Right atrium auricular region (tissue), 2 donors: Measurements from ENCODE around the gene C6orf163. TPM values are rescaled to one million over a fixed set of nuclear protein-coding genes. Genes with fewer than 3 reads are reported as not detected.
A peak's percentile ranks its signal among the peaks of the same experiment; 100 is the strongest.

Experiments
- DNase-seq: peaks from one replicate; pipeline ENCODE4 v3.0.0-alpha.2; 2019; ENCODE audit warnings: low spot score
- H3K27ac ChIP-seq, 2 donors: fragments of 200-600 bp; sonication (generic); 1 replicate in 1 of 2; 2 replicates in 1 of 2; pipeline ENCODE4 v1.5.1; 2016 to 2019
- H3K27me3 ChIP-seq, 2 donors: fragments of 200-600 bp; sonication (generic); one replicate each; pipeline versions ENCODE4 v1.5.1 to v1.6.0; 2017 to 2019
- H3K36me3 ChIP-seq: fragments of 200-600 bp; sonication (generic); one replicate; pipeline ENCODE4 v1.5.1; 2016
- H3K4me1 ChIP-seq, 2 donors: fragments of 200-600 bp; sonication (generic); one replicate each; pipeline versions ENCODE4 v1.5.1 to v1.6.0; 2017 to 2019
- H3K4me3 ChIP-seq, 2 donors: fragments of 200-600 bp; sonication (generic); 1 replicate in 1 of 2; 2 replicates in 1 of 2; pipeline ENCODE4 v1.5.1; 2017 to 2019; ENCODE audit warnings: mild to moderate bottlenecking in 1 of 2, moderate library complexity in 1 of 2
- H3K9me3 ChIP-seq, 2 donors: fragments of 200-600 bp; sonication (generic); one replicate each; pipeline ENCODE4 v1.5.1; 2019
- total RNA-seq, 2 donors: library from RNA; depleted of rRNA; stranded (reverse); fragments of >200 nt; gene quantifications; one replicate each; pipeline ENCODE4 v1.1.0, GENCODE V29; 2016
- TF ChIP-seq, protein P1 (sequence below), 2 donors: fragments of 200-600 bp; sonication (generic); IDR thresholded peaks; one replicate each; pipeline ENCODE4 v1.5.1; 2019; ENCODE audit warnings: antibody characterized with exemption in 2 of 2

Gene C6orf163
- total RNA-seq, 2 donors from 2014 or later: 1.5 TPM

DNA sequence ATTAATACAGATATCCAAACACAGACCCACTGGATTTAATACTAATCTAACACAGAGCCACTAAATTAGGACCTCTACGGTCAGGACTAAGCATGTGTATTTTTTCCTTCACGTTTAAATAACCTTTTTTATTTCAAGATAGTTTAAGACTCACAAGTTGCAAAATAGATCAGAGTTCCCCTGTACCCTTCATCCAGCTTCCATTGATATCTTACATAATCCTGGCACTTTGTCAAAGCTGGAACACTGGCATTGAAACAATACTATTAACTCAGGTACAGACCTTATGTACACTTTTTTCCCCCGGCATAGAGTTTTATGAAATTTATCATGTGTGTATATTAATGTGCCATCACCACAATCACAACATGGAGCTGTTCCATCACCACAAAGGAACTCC lies 2.1 kb downstream of the C6orf163 start:
- TF ChIP-seq, protein P1, sequence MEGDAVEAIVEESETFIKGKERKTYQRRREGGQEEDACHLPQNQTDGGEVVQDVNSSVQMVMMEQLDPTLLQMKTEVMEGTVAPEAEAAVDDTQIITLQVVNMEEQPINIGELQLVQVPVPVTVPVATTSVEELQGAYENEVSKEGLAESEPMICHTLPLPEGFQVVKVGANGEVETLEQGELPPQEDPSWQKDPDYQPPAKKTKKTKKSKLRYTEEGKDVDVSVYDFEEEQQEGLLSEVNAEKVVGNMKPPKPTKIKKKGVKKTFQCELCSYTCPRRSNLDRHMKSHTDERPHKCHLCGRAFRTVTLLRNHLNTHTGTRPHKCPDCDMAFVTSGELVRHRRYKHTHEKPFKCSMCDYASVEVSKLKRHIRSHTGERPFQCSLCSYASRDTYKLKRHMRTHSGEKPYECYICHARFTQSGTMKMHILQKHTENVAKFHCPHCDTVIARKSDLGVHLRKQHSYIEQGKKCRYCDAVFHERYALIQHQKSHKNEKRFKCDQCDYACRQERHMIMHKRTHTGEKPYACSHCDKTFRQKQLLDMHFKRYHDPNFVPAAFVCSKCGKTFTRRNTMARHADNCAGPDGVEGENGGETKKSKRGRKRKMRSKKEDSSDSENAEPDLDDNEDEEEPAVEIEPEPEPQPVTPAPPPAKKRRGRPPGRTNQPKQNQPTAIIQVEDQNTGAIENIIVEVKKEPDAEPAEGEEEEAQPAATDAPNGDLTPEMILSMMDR (IDR thresholded peaks at IDR 0.05): no peak
- no peaks in the 10 kb centered on the region for H3K36me3 ChIP-seq
- no peak overlapping the region for H3K4me3 ChIP-seq
- H3K4me1 ChIP-seq: peaks cover 0 to 9% of the 10 kb centered on the region in 2 donors
- H3K27ac ChIP-seq: no peak overlapping the region
- no peaks in the 10 kb centered on the region for H3K27me3 ChIP-seq
- no peak for DNase-seq
- no peaks in the 10 kb centered on the region for H3K9me3 ChIP-seq

DNA sequence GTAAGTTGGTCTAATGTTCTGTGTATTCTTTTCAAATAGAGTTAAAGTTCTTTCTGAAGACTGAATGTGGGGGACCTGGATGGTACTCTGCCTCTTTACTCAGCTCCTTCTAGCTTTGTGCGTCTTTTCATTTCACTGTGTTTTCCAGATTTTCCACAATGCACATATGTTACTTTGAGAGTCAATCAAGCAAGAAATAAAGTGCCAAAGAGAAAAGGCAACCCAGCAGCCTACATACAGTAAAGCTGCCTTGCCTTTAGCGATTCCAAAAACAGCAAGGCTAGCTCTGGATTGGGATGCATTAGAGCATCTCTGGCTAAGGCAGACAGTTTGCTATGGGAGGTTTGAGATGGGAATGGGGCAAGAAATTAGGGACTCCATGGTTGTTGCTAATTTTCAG lies 5.3 kb downstream of the C6orf163 start:
- no peak overlapping the region for H3K4me3 ChIP-seq
- TF ChIP-seq, protein P1 (IDR thresholded peaks at IDR 0.05): no peak
- H3K36me3 ChIP-seq: no peaks in the 10 kb centered on the region
- no peaks in the 10 kb centered on the region for H3K27me3 ChIP-seq
- H3K27ac ChIP-seq: no peak overlapping the region
- DNase-seq: no peak
- H3K9me3 ChIP-seq: no peaks in the 10 kb centered on the region
- H3K4me1 ChIP-seq: peaks cover 0 to 9% of the 10 kb centered on the region in 2 donors

DNA sequence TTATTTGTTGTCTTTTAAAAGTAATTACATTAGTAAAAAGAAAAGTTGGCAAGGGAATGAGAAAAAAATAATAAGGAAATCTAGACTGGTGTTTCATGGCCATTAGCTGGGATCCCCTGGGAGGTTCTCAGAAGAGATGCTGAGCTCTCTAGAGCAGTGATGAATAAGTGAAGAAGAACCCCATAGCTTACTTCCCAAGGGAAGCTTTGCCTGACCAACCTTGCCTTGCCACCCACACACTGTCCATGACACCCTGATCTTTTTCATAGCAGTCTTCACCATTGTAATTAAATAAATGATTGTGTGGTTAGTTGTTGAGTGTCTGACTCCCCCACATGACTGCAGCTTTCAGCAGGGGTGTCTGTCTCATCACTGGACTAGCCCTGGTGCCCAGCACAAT lies 5.9 kb downstream of the C6orf163 start:
- Histone ChIP-seq H3K36me3 (no peaks in the 10 kb centered on the region), H3K4me1 (peaks cover 0 to 9% of the 10 kb centered on the region in 2 donors), H3K9me3 (no peaks in the 10 kb centered on the region), H3K27me3 (no peaks in the 10 kb centered on the region), H3K4me3 (no peak overlapping the region), H3K27ac (no peak overlapping the region)
- TF ChIP-seq, protein P1 (IDR thresholded peaks at IDR 0.05): no peak
- DNase-seq: no peak

DNA sequence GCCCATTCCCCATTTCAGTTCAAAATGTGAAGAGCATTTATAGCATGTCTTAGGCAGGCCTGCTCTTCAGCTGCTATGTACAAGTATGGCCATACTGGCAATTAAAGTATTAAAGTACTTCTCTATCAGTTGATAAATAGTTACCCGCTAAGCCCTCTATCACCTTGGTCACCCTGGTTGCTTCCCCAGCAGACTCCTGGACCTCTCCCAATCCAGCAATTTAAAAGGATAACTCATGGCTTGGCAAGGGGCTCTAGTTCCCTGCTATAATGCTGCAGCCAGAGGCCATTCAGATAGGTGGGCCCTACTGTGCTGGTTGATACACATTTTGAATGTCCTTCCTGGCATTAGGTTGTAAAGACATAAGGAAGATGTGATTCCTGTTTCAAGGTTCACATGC lies 7.0 kb downstream of the C6orf163 start:
- TF ChIP-seq, protein P1 (IDR thresholded peaks at IDR 0.05): no peak
- Histone ChIP-seq H3K4me3 (no peak overlapping the region), H3K36me3 (no peaks in the 10 kb centered on the region), H3K4me1 (peaks cover 0 to 9% of the 10 kb centered on the region in 2 donors), H3K27me3 (no peaks in the 10 kb centered on the region), H3K9me3 (no peaks in the 10 kb centered on the region), H3K27ac (peak overlapping the region in 1 of 2 donors; percentile 34)
- DNase-seq: no peak

DNA sequence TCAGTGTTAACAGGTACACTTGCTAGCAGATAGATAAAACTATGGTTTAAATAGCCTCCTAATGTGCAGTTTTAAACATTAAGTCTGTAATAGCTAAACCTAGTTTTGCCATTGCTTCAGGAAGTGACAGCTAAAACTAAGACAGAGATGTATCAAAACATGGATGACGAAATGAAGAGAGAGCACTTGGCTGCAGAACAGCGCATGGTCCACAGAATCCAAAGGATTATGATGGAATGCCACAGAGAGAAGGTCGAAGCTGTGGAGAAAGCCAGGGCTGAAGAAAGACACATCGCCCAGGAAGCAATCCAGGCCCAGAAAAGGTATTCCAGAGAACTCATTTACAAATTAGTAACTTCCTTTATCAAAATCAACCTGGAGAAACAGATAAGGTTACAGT lies 11.6 kb downstream of the C6orf163 start:
- Histone ChIP-seq H3K4me1 (peaks cover 0 to 2% of the 10 kb centered on the region in 2 donors), H3K36me3 (no peaks in the 10 kb centered on the region), H3K9me3 (no peaks in the 10 kb centered on the region), H3K27ac (no peak overlapping the region), H3K4me3 (no peak overlapping the region), H3K27me3 (no peaks in the 10 kb centered on the region)
- TF ChIP-seq, protein P1 (IDR thresholded peaks at IDR 0.05): no peak
- no peak for DNase-seq

DNA sequence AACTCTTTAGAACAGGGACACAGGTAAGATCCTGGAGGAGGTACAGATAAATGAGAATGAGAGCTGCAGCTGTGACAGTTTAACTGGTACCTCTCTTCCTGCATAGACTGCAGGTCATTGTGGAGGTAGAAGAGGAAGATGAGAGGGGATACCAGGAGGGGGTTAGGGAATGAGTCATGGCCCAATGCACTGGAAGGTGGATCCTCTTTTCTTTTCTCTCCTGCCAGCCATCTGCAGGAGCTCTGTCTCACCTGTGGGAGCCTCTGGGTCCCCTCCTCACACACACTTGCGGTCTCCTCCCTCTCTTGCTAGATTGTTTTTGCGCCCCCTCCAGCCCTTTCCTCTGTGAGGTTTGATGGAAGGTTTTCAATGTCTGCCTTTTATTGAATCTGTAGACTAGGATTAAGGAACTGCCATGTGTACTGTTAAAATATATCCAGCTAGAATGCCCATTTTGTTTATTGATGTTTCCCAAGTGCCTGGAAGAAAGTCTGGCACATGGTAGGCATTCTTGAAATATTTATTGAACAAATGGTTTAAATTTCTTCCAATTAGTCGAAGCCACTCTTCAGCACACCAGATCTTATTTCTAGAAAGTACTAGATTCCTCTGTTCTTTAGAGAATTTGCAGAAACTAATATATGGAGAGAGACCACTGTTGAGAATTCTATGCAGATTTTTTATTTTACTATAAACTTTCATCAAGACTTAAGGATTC lies 13.0 kb downstream of the C6orf163 start:
- Histone ChIP-seq H3K27ac (no peak overlapping the region), H3K27me3 (no peaks in the 10 kb centered on the region), H3K4me3 (no peak overlapping the region), H3K4me1 (no peaks in the 10 kb centered on the region), H3K9me3 (no peaks in the 10 kb centered on the region), H3K36me3 (no peaks in the 10 kb centered on the region)
- DNase-seq: no peak
- TF ChIP-seq, protein P1 (IDR thresholded peaks at IDR 0.05): no peak
